AG20443 (cell line): ENCODE measurements around the gene SLC23A3.

Experiments
- DNase-seq: peaks from one replicate; pipeline ENCODE4 v3.0.0; 2012; ENCODE audit warnings: low spot score, mixed read lengths

The SLC23A3 gene

DNA sequence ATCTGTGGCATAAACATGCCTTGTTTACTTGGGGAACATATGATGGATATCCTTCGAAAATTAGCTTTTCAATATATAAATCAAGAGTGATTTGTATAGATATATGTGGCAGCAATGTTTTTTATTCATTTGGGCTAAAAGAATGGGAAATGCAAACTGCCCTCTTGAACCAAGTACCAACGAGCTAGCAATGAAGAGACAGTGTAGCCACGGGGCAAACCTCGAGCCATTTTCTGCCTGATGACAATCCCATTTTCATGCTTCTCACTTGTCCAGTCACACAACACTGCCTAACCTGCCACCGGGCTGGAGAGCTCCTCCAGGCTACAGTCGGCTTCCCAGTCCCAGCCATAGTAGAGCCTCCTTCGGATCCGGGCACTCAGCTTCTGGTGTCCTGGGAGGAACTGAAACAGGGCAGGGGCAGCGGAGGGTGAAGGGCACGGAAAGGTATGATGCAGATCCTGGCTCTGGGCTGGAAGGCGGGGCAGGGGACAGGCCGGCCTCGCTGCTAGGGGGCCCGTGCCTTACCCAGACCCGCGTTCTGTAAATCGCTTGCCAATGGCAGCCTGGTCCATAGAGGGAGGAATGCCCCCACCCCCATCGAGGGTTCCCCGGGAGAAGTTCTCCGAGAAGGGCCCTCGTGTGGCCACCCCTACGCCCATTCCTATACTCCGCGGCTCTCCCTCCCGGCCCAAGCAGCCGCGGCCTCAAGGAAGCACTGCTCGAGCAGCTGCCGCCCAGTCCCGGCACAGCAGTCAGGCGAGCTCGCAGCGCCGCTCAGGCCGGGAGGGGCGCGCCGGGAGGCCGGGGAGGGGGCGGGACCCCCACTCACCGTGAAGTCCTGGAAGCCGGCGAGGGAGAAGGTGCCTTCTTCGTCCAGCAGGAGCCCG, 6.3 kb upstream of the SLC23A3 start:
- peak; percentile 41 for DNase-seq

DNA sequence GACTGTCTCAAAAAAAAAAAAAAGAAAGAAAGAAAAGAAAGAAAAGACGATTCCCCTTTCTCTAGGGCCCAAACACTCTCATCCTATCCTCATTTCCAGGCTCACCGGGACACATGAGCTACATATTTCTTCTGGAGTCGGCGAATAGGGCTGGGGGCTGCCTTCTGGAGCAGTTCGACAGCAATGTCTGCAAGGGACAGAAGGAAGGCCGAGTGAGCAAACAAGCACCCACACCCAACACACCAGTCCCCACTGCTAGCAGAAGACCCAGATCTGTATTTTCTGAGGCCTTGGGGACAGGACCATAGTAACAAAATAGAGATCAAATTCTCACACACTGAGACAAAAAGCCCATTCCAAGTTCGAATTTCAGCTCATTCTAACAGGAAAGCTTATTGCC, 5.7 kb upstream of the SLC23A3 start:
- DNase-seq = no peak

DNA sequence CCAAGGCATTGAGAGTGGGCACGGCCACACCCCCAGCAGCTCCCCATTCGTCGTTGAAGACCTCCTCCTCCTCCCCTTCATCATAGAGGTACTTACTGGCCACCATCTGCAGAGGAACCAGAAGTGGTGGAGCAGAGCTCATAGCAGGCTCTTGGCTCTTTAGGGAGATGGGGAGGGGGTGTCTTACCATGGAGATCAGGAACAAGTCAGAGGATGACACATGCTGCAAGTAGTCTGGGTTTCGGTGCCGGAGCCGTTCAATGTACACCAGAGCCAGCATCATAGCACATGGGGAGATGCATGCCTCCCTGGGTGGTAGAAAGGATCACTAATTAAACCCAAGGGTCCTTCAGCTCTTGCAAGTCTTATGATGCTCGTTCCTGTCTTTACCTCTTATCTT, 5.0 kb upstream of the SLC23A3 start:
- DNase-seq = no peak

DNA sequence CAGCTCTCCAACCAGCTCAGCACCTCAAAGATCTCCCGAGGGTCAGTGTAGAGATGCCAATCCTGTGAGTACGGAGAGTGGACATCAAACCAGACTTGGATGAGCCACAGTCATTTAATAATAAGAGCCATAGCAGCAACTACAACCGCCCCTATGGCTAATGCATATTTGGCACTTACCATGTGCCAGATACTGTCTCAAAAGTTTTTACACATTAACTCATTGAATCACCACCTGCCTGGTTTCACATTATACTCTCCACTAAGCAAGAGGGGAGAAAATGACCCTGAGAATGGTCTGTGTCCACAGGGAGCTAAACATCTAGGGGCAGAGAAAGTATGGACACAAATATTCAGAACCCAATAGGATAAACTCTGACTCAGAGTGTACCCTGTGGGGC, 4.3 kb upstream of the SLC23A3 start:
- no peak for DNase-seq

DNA sequence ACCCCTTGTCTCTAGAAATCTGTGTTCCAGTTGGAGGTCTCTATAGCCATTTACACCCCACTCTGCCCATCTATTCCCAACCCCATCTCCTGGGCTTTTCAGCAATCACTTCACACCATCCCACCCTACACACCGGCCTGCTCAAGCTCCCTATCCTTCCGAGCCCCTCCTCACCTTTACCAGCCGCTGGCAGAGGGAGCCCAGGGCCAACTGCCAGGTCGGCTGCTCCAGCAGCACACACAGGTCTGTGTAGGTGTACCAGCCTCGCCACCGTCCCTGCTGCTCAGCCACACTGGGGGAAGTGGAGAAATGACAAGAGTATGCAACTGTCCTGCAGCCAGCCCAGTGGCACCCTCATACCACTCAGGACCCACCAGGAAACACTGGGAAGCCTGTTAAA, 3.3 kb upstream of the SLC23A3 start:
- no peak for DNase-seq

DNA sequence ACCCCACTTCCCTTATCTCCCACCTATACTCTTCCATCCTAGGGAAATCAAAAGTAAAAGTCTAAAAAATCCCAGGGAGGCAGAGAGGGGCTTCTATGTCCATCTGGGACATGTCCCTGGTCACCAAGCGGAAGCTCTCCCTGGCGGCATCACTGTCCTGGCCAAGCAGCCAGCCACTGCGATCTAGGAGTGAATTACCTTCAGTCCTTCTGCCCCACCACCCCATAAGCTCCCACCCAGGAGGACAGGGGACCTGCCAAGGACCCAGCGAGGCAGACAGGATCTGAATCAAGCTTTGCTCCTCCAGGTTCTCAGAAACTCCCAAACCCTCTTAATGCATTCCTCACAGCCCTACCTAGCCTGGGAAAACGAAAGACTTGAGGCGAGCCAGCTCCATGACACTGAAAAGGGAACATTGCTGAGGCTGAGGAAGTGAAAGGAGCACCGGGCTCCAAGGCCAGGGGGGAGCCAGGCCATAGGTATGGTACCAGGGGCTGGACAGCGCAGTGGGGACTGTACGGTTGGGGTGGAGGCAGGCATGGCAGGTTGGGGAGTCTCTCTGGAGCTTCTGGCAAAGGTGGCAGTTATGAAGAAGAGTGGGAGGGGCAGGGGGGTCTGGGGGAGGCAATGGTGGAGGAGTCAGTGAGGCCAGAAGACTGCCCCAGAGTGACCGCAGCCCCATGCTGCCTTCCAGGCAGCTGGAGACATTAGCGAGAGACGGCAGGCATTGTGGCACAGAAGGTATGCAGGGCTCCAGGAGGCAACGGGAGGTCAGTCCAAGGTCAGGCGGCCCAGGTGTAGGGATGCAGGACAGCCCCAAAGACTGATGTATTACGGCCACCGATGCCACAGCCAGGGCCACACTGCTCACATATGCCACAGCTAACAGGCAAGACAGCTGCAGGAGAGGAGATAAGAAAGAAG, 2.7 kb upstream of the SLC23A3 start:
- DNase-seq = no peak

DNA sequence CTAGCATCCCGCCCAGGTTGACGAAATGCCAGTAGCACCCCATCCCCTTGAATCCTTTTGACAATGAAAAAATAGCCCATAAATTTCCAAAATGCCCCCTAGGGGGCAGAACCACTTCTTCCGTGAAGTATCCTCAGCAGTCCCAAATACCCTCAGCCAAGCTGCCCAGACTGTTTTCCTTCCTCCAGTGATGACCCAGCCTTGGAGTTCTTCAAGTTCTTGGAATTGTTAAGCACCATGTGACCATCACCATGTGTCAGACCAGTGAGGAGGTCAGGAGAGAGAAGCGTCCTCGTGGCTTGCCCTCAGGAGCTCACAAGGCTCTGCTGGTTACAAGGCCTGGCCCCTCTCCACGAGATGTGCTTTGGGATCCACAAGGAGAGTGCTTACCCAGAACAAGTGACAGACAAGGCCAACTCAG, 1.4 kb upstream of the SLC23A3 start:
- DNase-seq = peak; percentile 86

DNA sequence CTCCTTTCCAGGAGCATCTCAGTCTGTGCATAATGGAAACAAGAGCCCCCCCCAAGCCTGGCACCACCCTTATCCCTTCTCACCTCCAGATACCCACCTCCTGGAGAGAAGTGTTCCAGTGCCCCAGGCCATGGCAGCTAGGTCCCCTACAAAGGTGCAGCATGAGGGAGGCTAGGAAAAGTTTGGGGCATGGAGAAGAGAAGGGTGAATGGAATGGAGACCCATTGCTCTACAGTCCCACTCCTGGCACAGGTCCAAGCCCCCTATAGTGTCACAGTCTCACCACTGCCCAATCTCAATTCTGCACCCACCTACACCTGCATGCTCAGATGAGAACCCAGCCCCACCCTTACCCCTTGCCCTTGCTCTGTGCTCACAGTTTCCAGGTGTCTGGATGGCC, 897 bp downstream of the SLC23A3 start:
- DNase-seq = no peak

DNA sequence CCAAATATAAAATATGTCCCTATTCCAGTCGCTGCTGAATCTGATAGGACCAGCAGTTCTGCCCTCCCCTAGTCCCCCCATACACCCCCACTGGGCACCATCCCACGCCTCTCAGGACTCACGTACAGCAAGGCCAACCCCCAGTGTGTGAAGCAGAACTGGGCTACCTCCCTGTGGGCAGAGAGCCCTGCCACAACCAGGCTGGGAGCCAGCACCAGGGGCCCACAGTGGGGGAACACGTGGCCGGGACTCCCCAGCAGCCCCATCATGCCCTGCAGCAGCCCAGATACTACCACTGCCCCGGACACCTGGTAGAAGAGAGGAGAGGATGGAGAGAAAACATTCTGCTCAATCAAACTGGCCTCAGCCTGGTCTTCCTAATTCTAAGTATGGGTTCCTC, 1.3 kb downstream of the SLC23A3 start:
- DNase-seq = no peak

DNA sequence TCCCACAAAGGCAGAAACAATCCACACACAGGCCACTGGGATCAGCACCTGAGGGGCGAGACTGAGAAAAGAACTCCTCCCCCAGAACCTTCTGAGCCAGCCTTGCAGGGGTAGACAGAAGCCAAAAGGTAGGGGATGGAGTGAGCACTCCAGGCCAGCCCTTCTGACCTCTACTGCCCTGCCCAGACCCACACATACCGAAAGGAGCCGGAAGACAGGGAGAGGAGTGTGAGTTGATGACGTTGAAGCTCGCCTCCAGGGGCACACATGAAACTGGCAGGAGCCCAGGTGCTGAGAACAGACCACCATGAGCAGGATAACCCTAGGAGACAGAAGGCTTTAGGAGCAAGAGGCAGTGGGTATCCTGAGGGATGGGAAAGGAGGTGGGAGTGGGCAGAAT, 1.8 kb downstream of the SLC23A3 start:
- no peak for DNase-seq

DNA sequence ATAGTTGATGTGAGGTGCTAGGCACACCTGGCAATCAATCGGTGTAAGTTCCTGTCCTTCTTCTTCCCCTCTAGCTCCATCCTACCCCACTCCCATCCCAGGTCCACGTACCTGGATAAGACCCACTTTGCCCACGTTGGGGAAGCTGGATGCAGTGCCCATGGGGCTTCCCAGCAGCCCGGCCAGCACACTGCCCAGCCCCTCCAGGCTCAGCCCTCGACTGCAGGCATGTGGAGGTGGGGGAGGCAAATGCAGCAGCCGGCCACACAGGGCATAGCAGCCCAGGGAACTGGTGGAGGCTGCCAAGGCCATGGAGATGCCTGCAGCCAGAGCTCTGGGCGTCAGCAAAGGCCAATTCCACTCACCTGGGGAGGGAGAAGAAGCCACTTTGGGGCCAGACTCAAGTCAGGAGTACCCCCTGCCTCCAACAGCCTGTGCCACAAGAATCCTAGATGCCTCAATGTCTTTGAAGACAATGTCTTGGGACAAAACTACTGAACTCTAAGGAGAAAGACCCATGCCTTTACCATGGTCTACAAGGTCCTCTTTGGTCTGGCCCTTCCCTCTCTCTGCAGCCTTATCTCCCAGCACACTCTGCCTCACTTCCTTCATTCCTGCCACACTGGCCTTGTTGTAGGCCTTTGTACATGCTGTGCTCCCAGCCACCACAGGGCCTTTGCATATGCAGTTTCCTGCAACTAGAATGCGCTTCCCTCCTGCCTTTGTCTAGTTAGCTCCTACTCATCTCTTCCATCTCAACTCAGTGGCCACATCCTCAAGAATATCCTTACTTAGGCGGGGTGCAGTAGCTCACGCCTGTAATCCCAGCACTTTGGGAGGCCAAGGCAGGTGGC, 4.5 kb downstream of the SLC23A3 start:
- no peak for DNase-seq

DNA sequence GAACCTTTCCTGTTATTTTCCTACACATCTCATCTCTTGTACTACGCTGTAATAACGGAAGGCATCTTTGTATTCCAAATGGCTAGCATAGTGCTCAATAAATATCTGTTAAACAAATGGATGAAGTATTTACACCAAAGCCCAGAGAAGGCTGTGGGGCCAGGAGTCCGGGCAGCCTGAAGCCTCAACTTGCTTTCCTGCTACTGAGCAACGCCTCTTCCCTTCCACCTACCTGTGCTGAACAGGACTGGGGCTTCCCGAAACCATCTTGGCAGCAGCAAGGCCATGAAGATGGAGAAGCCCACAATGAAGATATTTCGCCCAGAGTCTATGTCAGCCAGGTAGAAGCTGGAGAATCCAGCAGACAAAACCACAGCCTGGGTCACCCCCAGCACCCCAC, 6.7 kb downstream of the SLC23A3 start:
- no peak for DNase-seq

DNA sequence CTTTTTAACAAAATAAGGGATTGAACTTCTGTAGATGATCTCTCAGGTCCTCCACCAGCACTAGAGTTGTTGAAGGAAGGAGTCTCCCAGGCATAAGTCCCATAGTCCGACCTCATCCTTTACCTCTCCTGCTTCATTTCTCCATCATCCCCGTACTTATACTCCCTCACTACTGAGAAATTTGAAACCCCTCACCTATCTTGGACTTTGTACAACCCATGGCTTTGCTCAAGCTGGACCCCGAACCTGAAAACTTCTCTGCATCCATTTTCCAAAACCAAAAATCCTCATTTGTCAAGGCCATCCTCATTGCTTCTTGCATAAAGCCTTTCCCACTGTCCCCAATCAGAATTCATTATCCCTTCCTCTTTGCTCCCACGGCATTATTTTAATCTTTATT, 8.7 kb downstream of the SLC23A3 start:
- DNase-seq = no peak

DNA sequence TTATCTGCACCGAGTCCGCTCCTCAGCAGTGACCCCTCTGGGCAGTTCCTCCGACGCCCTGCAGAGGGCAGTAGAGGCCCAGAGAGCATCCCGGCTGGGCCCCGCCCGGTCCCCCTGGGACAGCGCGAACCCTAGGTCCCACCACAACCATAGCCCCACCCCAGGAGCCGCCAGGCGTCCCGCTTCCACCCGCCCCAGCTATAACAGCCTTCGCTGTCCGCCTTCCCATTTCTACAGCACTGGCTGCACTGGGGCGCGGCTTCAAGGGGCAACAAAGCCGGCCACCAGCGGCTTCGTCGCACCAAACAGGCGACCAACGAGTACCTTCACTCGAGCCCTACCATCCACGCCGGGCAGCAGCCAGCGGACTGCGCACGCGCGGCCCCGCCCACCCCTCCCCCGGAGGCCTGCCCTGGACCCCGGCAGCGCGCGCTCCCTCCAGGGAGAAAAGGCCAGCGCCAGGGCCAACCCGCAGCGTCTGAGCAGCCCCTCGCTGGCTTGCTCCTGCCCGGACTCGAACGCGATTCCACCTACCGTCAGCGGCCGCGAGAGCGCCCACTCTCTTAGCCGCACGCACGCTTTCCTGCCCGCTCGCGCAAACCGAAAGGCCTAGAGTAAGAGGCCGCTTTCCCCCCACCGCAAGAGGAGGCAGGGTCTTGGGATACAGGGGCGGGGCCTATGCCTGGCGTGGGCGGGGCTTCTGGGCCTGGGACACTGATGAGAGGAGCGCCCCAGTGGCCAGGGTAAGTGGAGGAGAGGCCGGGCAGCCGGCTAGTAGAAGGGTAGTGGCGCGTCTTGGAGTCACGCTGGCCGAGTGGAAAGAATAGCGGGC, 9.4 kb downstream of the SLC23A3 start, which contains the start of gene NHEJ1:
Gene NHEJ1 (minus strand): TSS at position 630 of the 832 bp plus-strand sequence. CDS start 2,453 bp downstream, outside the sequence.
- peak; percentile 96 for DNase-seq

DNA sequence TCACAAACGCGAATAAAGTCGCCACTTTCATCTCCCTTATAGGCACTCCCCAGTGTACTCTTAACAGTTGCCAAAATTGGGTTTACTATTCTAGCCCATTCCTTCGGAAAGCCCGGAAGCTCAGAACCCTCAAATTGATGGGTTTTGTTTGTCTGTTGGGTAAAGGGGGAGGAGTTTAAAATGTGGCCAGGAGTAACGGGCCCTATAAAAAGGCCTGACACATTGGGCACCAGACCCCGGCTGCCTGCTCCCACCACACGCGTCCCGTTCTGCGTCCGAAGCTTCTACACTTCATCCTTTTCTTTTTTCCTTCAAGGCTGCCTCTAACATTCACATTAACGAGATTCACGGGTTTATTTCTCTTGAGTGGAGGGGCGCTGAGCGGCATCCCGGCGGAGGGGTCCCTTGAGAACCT, 10.1 kb downstream of the SLC23A3 start:
- no peak for DNase-seq

DNA sequence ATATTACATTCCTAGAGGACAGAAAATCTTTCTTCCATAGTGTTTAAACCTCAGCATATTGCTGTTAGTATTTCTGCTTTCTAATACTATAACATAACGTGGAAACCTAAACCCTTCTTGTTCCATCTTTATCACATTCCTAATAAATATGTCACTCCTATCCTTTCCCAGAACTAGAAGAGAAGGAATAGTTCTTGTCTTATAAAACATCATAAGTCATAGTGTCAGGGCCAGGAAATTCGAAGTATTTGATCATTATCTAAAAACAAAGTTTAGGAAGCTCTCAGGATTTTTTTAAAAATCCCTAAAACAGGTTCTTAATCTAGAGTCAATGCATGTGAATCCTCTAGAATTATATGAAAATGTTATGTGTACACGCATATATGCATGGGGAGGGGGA, 11.2 kb downstream of the SLC23A3 start:
- DNase-seq = no peak

DNA sequence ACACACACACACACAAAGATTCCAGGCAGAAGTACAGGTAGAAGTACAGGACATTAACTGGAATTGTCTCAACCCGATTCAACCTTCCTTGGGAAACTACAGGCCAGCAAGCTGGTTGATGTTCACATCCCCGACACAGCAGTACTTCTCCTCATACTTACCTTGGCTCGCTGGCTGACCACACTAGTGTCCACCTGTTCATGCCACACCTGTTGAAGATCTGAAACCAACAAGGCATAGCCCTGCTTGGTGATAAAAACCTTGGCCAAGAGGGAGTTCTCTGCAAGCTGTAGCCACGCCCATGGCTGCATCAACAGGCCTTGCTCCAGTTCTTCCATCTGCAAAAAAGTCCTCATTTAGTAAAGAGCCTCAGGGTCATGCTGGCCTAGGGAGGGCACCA, 11.8 kb downstream of the SLC23A3 start:
- no peak for DNase-seq

DNA sequence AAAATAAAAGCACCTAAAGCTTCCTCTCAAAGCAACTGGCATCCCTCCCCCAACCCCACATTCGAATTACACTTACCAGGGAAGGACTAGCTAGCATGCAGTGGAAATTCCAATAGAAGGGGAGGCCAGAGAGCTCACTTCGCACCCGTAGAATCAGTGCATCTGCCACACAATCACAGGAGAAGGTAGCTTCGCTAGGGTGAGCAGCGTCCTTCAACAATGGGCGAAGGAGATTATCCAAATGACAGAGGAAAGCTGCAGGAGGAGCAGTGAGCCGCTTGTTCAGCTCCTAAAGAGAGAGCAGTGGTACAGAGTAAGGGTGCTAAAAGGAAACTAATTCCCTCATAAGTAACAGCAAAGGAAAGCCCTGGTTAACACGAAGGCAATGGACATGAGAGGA, 12.4 kb downstream of the SLC23A3 start:
- no peak for DNase-seq

DNA sequence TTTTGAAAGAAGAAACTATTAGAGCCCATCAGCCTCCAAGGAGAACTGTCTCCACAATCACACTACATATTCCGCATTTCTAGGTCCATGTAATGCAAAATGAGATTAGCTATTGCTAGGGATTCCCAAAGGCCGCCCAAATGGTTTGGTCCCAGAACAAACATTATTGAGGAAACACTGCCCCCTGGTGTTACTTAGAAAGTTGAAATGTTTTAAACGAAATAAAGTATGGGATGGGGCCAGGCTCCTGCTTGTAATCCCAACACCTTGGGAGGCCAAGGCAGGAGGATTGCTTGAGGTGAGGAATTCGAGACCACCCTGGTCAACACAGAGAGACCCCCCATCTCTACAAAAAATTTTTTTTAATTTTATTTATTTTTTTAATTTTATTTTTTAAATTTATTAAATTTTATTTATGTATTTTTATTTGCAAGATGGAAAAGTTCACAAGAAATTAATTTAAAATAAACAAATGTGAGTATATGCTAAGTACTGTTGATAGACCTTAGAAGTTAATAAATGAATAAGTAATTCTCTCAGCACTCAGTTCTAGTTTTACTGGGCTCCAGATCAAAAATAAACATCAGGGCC, 14.7 kb downstream of the SLC23A3 start:
- DNase-seq = peak; percentile 73

DNA sequence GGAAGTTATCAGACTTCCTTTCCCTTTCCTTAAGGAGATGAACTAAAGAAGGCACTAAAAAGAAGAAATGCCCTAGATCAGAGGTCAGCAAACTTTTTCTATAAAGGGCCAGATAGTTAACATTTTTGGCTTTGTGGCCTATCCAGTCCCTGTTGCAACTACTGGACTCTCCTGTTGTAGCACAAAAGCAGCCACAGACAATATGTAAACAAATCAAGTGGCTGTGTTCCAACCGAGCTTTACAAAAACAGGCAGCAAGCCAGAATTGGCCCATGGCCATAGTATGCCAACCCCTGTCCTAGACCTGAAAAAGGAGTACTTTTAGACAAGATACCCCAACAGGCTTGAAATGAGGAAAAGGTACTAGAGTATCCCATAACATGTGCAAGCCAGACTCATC, 20.2 kb downstream of the SLC23A3 start:
- no peak for DNase-seq

DNA sequence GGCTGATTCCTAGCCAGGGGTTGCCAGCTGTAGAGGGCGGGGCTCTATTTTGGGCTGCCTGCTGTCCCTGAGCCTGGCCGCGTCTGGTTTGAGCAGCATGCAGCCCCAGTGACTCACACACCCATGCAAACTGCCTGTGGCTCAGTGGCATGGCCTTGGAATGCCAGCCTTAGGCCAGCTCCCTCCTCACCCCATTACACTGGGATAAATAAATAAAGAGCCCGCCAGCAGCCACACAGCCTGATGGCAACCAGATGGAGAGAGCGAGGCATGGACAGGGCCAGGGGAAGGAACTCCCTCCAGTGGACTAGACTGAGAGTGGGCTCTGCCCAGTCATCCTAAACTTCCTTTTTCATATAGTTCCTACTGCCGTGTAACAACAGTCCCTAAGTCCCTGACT, 27.5 kb downstream of the SLC23A3 start:
- peak; percentile 96 for DNase-seq
